Ishikawa (cell line): ENCODE results near the gene ZBTB44.

Experiments
- CEBPB ChIP-seq: IDR thresholded peaks from 2 replicates; pipeline ENCODE4 v1.6.1; 2012
- CREB1 ChIP-seq: IDR thresholded peaks from 2 replicates; pipeline ENCODE4 v1.6.1; 2012; ENCODE audit warnings: low read depth
- EGR1 ChIP-seq: IDR thresholded peaks from 2 replicates; pipeline ENCODE4 v1.6.1; 2012
- EP300 ChIP-seq: IDR thresholded peaks from 2 replicates; pipeline ENCODE4 v1.6.1; 2012; ENCODE audit warnings: borderline replicate concordance
- FOXM1 ChIP-seq: IDR thresholded peaks from 2 replicates; pipeline ENCODE4 v1.6.1; 2012; ENCODE audit warnings: low read depth, borderline replicate concordance
- MAX ChIP-seq: IDR thresholded peaks from 2 replicates; pipeline ENCODE4 v1.6.1; 2012
- NFIC ChIP-seq: IDR thresholded peaks from 2 replicates; pipeline ENCODE4 v1.6.1; 2012
- RAD21 ChIP-seq: IDR thresholded peaks from 2 replicates; pipeline ENCODE4 v1.6.1; 2012; ENCODE audit warnings: low read depth
- REST ChIP-seq: IDR thresholded peaks from 2 replicates; pipeline ENCODE4 v1.6.1; 2012; ENCODE audit warnings: low read depth, mild to moderate bottlenecking
- TAF1 ChIP-seq: IDR thresholded peaks from 2 replicates; pipeline ENCODE4 v1.6.1; 2012; ENCODE audit warnings: low read depth, mild to moderate bottlenecking
- TCF12 ChIP-seq: IDR thresholded peaks from 2 replicates; pipeline ENCODE4 v1.6.1; 2012; ENCODE audit warnings: low read depth
- TEAD4 ChIP-seq: IDR thresholded peaks from 2 replicates; pipeline ENCODE4 v1.6.1; 2012
- USF1 ChIP-seq: IDR thresholded peaks from 2 replicates; pipeline ENCODE4 v1.6.1; 2012
- YY1 ChIP-seq: IDR thresholded peaks from 2 replicates; pipeline ENCODE4 v1.6.1; 2012; ENCODE audit warnings: low read depth
- ZBTB7A ChIP-seq: IDR thresholded peaks from 2 replicates; pipeline ENCODE4 v1.6.1; 2012; ENCODE audit warnings: low read depth

The ZBTB44 gene

GRCh38 chr11:130330101-130330684 is 15.5 kb upstream of the ZBTB44 start:
- no peak for TF ChIP-seq YY1
- no peak for TF ChIP-seq TEAD4
- TF ChIP-seq NFIC: 0 out of 2 replicates have a peak, but pooled peaks have one; percentile 41
- TF ChIP-seq TCF12: no peak
- no peak for TF ChIP-seq RAD21

- TF ChIP-seq RAD21 (no peak), YY1 (no peak), NFIC (no peak), REST (no peak), EGR1 (no peak), MAX (no peak), USF1 (no peak)
These were observed 13.7 kb upstream of the ZBTB44 start for GRCh38 chr11:130328420-130328819.

- TF ChIP-seq NFIC (no peak), MAX (no peak), FOXM1 (no peak), YY1 (no peak), RAD21 (no peak), CREB1 (no peak), TEAD4 (no peak), ZBTB7A (no peak), USF1 (no peak), TAF1 (no peak), TCF12 (no peak), EP300 (no peak), CEBPB (no peak), REST (no peak), EGR1 (no peak)
These were observed 13.0 kb upstream of the ZBTB44 start for GRCh38 chr11:130327716-130328115.

GRCh38 chr11:130325691-130326090 is 11.0 kb upstream of the ZBTB44 start:
- no peak for TF ChIP-seq TAF1
- no peak for TF ChIP-seq RAD21
- TF ChIP-seq EP300: no peak
- no peak for TF ChIP-seq USF1
- TF ChIP-seq CEBPB: no peak
- TF ChIP-seq EGR1: no peak
- no peak for TF ChIP-seq CREB1
- no peak for TF ChIP-seq TCF12
- no peak for TF ChIP-seq TEAD4
- no peak for TF ChIP-seq MAX
- no peak for TF ChIP-seq REST
- no peak for TF ChIP-seq YY1
- no peak for TF ChIP-seq FOXM1
- TF ChIP-seq ZBTB7A: no peak
- TF ChIP-seq NFIC: no peak
